Measurements from ENCODE around the gene SPEN.

GRCh38 chr1:15958111-15958510 lies 110.6 kb downstream of the SPEN start:
- TF ChIP-seq CREB1 (IDR thresholded peaks at IDR 0.05; ENCODE audit: low read depth): no peak
- TF ChIP-seq TEAD4 (IDR thresholded peaks at IDR 0.05): no peak
- TF ChIP-seq EGR1 (IDR thresholded peaks at IDR 0.05): no peak
- no peak for TF ChIP-seq EP300 (IDR thresholded peaks at IDR 0.05; ENCODE audit: borderline replicate concordance)
- no peak for TF ChIP-seq REST (IDR thresholded peaks at IDR 0.05; ENCODE audit: low read depth)
- no peak for TF ChIP-seq TAF1 (IDR thresholded peaks at IDR 0.05; ENCODE audit: low read depth)
- no peak for TF ChIP-seq MAX (IDR thresholded peaks at IDR 0.05)
- TF ChIP-seq TCF12 (IDR thresholded peaks at IDR 0.05; ENCODE audit: low read depth): no peak
- TF ChIP-seq NFIC (IDR thresholded peaks at IDR 0.05): no peak

Data from Ishikawa (cell line).